Limb (tissue), 2 donors: ENCODE results near the gene PWWP3B.
"Not testable (repeated sequence)": the region's sequence is repeated elsewhere in the genome, so short reads cannot be mapped to it uniquely, and the experiment has no call there.

Experiments
- DNase-seq, 2 donors: peaks; one replicate each; pipeline ENCODE4 v3.0.0-alpha.2; 2016; ENCODE audit errors: extremely low spot score in 2 of 2

Gene PWWP3B

GRCh38 chrX:106168107-106168506 lies at the start of gene PWWP3B:
Gene PWWP3B (plus strand): TSS chrX:106168305. CDS start chrX:106205433, 37,128 bp downstream.
- DNase-seq, result peak; percentile 55 to 56

GRCh38 chrX:106139048-106139447 lies 29.1 kb upstream of the PWWP3B start:
- DNase-seq, result no peak

DNA sequence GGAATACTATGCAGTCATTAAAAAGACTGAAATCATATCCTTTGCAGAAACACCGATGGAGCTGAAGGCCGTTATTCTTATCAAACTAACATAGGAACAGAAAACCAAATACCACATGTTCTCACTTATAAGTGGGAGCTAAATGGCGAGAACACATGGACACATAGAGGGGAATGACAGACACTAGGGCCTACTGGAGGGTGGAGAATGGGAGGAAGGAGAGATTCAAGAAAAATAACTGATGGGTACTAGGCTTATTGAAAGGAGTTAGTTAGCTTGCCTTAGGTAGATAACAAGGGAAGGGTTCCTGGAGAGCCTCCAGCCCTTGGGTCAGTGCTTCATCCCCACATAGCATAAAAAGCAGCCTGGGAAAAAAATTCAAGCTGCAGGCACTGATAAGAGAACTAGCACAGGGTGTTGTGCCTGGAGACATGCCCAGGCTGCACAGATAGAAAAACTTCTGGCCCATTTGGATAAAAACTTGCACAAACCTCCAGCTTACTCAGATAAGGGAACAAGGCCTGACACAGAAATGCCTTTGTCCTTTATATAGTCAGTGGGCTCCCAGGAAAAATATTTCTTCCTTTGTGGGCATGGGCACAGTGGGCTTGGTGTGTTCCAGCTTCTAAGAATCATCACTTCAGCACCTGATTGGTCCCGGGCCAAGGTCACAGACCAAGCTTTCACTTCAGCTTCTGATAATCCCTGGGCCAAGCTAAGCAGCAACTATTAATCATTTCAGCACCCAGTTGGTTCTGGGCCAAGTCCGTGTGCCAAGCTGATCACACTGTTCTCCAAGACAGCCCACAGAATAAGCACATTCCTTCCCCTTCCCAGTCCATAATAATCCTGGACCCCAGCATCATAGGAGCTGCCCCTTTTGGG lies 23.1 kb upstream of the PWWP3B start:
- DNase-seq, result no peak

- no peak for DNase-seq
Observed at GRCh38 chrX:106150701-106151100, 17.4 kb upstream of the PWWP3B start.

GRCh38 chrX:106159861-106160282 lies 8.2 kb upstream of the PWWP3B start:
- DNase-seq, result no peak

- peak in 1 of 2 donors; percentile 6 for DNase-seq
Observed at GRCh38 chrX:106170318-106170717, 2.2 kb downstream of the PWWP3B start.

DNA sequence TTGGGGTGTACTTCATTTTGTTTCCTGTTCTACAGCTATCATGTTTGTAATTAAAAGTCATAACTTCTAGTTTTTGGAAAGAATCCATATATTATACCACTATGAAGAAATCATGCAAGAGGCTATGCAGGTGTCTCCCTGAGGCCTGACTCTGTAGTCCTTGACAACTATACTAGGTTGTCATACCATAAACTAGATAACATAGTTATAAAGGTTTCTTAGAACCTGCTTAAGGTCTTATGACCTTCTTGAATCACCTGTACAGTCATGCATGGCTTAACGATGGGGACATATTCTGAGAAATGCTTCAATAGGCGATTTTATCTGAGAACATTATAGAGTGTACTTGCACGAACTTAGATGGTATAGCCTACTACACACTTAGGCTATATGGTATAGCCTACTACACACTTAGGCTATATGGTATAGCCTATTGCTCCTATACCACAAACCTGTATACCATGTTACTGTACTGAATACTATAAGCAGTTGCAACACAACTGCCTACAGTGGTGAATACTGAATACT lies 3.3 kb downstream of the PWWP3B start:
- no peak for DNase-seq

- DNase-seq, result peak; percentile 66 to 84
Observed at GRCh38 chrX:106177106-106177981, 9.2 kb downstream of the PWWP3B start.

DNA sequence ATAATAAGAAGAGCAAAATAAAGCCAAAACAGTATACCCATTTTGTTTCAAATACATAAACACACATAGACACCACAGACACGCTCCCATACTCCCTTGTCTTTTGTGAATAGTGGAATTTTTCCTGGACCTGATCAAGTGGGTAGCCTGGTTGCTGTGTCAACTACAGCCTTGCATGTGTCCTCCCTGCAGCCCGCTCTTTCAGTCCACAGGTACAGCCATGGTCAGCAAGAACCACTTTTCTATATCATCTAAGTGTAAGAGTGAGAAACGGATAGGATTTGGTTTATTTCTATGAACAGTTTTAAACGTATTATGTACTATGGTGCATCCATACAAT lies 9.8 kb downstream of the PWWP3B start:
- DNase-seq, result no peak

- no peak for DNase-seq
Observed at GRCh38 chrX:106178826-106179225, 10.7 kb downstream of the PWWP3B start.

GRCh38 chrX:106183685-106184084 lies 15.6 kb downstream of the PWWP3B start:
- DNase-seq, result not testable (repeated sequence)

DNA sequence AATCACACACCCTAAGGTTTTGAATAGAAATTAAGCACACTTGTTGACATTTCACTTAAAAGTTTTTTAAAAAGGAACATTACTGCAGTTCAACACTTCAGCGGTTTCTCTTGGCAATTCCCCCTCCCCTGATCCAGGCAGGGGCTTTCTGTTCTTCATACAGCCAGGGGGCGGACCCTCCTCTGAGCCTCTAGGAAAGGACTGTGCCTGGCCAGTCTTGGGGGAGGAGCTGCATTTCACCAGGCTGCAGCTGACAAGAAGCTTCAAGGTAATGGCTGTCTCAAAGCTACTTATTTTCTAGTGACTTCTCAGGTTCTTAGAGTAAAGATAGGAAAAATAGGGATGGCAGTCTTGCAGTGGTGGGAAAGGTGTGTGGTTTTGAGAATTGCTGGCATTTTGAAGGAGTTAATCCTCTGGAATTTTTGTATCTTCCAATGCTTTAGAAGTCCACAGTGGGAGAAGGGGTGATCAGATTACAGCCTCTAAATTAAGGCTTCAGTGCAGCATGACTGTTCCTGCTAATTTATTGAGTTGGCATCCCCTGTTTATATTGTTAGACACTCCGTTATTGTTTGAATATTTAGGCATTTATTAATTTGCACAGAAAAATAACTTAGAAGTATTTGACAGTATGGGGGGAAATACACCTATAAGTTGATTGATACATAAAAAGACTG lies 33.5 kb downstream of the PWWP3B start:
- DNase-seq, result peak; percentile 19 to 31

- no peak for DNase-seq
Observed at GRCh38 chrX:106203315-106203714, 35.2 kb downstream of the PWWP3B start.

DNA sequence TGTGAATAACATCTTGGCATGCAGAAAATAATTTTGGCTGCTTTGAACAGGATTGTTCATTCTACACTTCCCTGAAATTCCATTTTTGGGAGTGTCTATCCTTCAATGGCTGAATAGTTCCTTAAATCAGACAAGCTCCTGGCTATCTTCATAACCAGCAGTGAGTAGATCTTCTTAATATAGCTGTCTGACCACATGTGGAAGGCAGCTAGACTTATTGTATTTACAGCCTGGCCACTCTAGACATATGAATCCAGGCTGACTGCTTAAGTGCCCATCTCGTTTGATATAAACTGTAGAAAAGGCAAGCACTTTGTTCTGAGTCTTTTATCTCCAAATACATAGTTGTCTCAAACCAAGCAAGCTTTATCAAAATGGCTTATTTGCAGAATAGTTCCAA lies 40.0 kb downstream of the PWWP3B start:
- no peak for DNase-seq
